Mesothelial cell of epicardium (in vitro differentiated cells): ENCODE results near the gene MT1G. TPM values are rescaled to one million over a fixed set of nuclear protein-coding genes. Genes with fewer than 3 reads are reported as not detected.

Experiments
- DNase-seq, 2 experiments: peaks; one replicate each; pipeline ENCODE4 v3.0.0; 2021; ENCODE audit warnings: low spot score in 2 of 2; ENCODE audit not compliant: unreplicated experiment in 2 of 2
- H3K27ac Mint-ChIP-seq: 2 replicates; pipeline ENCODE4 v1.8.0; 2021; ENCODE audit warnings: mixed read lengths
- H3K27me3 Mint-ChIP-seq: 2 replicates; pipeline ENCODE4 v1.8.0; 2021; ENCODE audit warnings: low read depth, mixed read lengths
- H3K36me3 Mint-ChIP-seq: 2 replicates; pipeline ENCODE4 v1.8.0; 2021; ENCODE audit warnings: mixed read lengths
- H3K4me1 Mint-ChIP-seq: 2 replicates; pipeline ENCODE4 v1.8.0; 2021; ENCODE audit warnings: mixed read lengths
- H3K4me3 Mint-ChIP-seq: 2 replicates; pipeline ENCODE4 v1.8.0; 2021; ENCODE audit warnings: mild to moderate bottlenecking, moderate library complexity, mixed read lengths
- H3K9me3 Mint-ChIP-seq: 2 replicates; pipeline ENCODE4 v1.8.0; 2021; ENCODE audit warnings: mixed read lengths
- CTCF ChIP-seq: fragments of 200-600 bp; sonication (generic); IDR thresholded peaks from one replicate; pipeline ENCODE4 v1.5.0; 2021; ENCODE audit warnings: antibody characterized with exemption; ENCODE audit not compliant: unreplicated experiment
- total RNA-seq: library from RNA; stranded (reverse); gene quantifications from 3 replicates; pipeline ENCODE4 v1.2.1, GENCODE V29; 2021

Gene MT1G
- total RNA-seq, 1 donor from 2014 or later: not detected

GRCh38 chr16:56710181-56710737, 42.4 kb upstream of the MT1G start:
- no peak for DNase-seq
- H3K9me3 Mint-ChIP-seq: no peaks in the 10 kb centered on the region
- H3K27ac Mint-ChIP-seq: no peak overlapping the region
- H3K36me3 Mint-ChIP-seq: no peaks in the 10 kb centered on the region
- no peaks in the 10 kb centered on the region for H3K4me1 Mint-ChIP-seq
- TF ChIP-seq CTCF: no peak
- H3K27me3 Mint-ChIP-seq: no peaks in the 10 kb centered on the region
- H3K4me3 Mint-ChIP-seq: no peak overlapping the region

- Mint-ChIP-seq H3K27me3 (peaks cover 2% of the 10 kb centered on the region), H3K36me3 (no peaks in the 10 kb centered on the region), H3K27ac (no peak overlapping the region), H3K4me1 (no peaks in the 10 kb centered on the region), H3K9me3 (no peaks in the 10 kb centered on the region), H3K4me3 (no peak overlapping the region)
- no peak for DNase-seq
- no peak for TF ChIP-seq CTCF
These were observed 41.7 kb upstream of the MT1G start for GRCh38 chr16:56709443-56710040.

- Mint-ChIP-seq H3K4me3 (no peak overlapping the region), H3K36me3 (no peaks in the 10 kb centered on the region), H3K27ac (no peak overlapping the region), H3K27me3 (peaks cover 2% of the 10 kb centered on the region), H3K4me1 (no peaks in the 10 kb centered on the region), H3K9me3 (no peaks in the 10 kb centered on the region)
- no peak for DNase-seq
- TF ChIP-seq CTCF: no peak
These were observed 40.9 kb upstream of the MT1G start for GRCh38 chr16:56708525-56709442.

GRCh38 chr16:56702836-56703235, 35.0 kb upstream of the MT1G start:
- peaks cover 7% of the 10 kb centered on the region for H3K4me1 Mint-ChIP-seq
- H3K27ac Mint-ChIP-seq: no peak overlapping the region
- TF ChIP-seq CTCF: no peak
- DNase-seq: no peak
- peaks cover 1% of the 10 kb centered on the region for H3K36me3 Mint-ChIP-seq
- H3K27me3 Mint-ChIP-seq: peaks cover 2% of the 10 kb centered on the region
- H3K9me3 Mint-ChIP-seq: peaks cover 2% of the 10 kb centered on the region
- no peak overlapping the region for H3K4me3 Mint-ChIP-seq

- H3K9me3 Mint-ChIP-seq: peaks cover 12% of the 10 kb centered on the region
- H3K4me1 Mint-ChIP-seq: peaks cover 7% of the 10 kb centered on the region
- TF ChIP-seq CTCF: no peak
- DNase-seq: no peak
- peaks cover 2% of the 10 kb centered on the region for H3K27me3 Mint-ChIP-seq
- peaks cover 1% of the 10 kb centered on the region for H3K36me3 Mint-ChIP-seq
- H3K27ac Mint-ChIP-seq: peak overlapping the region; percentile 13
- no peak overlapping the region for H3K4me3 Mint-ChIP-seq
These were observed 33.7 kb upstream of the MT1G start for GRCh38 chr16:56701534-56701933.
